Hematopoietic multipotent progenitor cell treated with erythropoietin and hydrocortisone succinate and interleukin-3 and kit ligand, for 6 days (in vitro differentiated cells): ENCODE results near the gene EHMT1.

Source experiments
- DNase-seq: peaks from one replicate; pipeline ENCODE4 v3.0.0-alpha.2; 2015

Gene EHMT1

GRCh38 chr9:137748311-137748710 is 129.5 kb downstream of the EHMT1 start:
- DNase-seq, result no peak

GRCh38 chr9:137748741-137749140 is 129.9 kb downstream of the EHMT1 start:
- DNase-seq, result no peak

GRCh38 chr9:137749511-137749910 is 130.7 kb downstream of the EHMT1 start:
- no peak for DNase-seq

- DNase-seq, result peak; percentile 14
Observed at GRCh38 chr9:137750007-137750406, 131.2 kb downstream of the EHMT1 start.

GRCh38 chr9:137750566-137750965 is 131.8 kb downstream of the EHMT1 start:
- DNase-seq, result no peak

GRCh38 chr9:137751616-137752015 is 132.8 kb downstream of the EHMT1 start:
- no peak for DNase-seq

- DNase-seq, result no peak
Observed at GRCh38 chr9:137752426-137752825, 133.6 kb downstream of the EHMT1 start.

GRCh38 chr9:137753192-137753765 is 134.5 kb downstream of the EHMT1 start:
- no peak for DNase-seq

GRCh38 chr9:137755261-137755927 is 136.6 kb downstream of the EHMT1 start:
- DNase-seq, result no peak

GRCh38 chr9:137756045-137756744 is 137.4 kb downstream of the EHMT1 start:
- DNase-seq, result no peak

- no peak for DNase-seq
Observed at GRCh38 chr9:137757139-137757538, 138.3 kb downstream of the EHMT1 start.

GRCh38 chr9:137757613-137758029 is 138.8 kb downstream of the EHMT1 start:
- DNase-seq, result no peak

GRCh38 chr9:137758067-137758466 is 139.3 kb downstream of the EHMT1 start:
- DNase-seq, result no peak

- no peak for DNase-seq
Observed at GRCh38 chr9:137759117-137759516, 140.3 kb downstream of the EHMT1 start.

- peak; percentile 9 for DNase-seq
Observed at GRCh38 chr9:137759649-137760321, 141.0 kb downstream of the EHMT1 start.

- no peak for DNase-seq
Observed at GRCh38 chr9:137760426-137760825, 141.6 kb downstream of the EHMT1 start.

- no peak for DNase-seq
Observed at GRCh38 chr9:137761032-137761431, 142.2 kb downstream of the EHMT1 start.

- DNase-seq, result no peak
Observed at GRCh38 chr9:137761793-137762192, 143.0 kb downstream of the EHMT1 start.

- DNase-seq, result no peak
Observed at GRCh38 chr9:137762414-137763061, 143.7 kb downstream of the EHMT1 start.

GRCh38 chr9:137763271-137763955 is 144.6 kb downstream of the EHMT1 start:
- no peak for DNase-seq

- no peak for DNase-seq
Observed at GRCh38 chr9:137764171-137764671, 145.4 kb downstream of the EHMT1 start.

- DNase-seq, result no peak
Observed at GRCh38 chr9:137764981-137765380, 146.2 kb downstream of the EHMT1 start.
